ENCODE data around the gene SLC17A9. TPM values are rescaled to one million over a fixed set of nuclear protein-coding genes. Genes with fewer than 3 reads are reported as not detected.

Gene SLC17A9
- total and polyA plus RNA-seq, 10 of the 15 experiments (the other 5 are each of a cell fraction or from before 2014, with no cell fraction given): 0.72 to 74.1 (median 29.4) TPM

DNA sequence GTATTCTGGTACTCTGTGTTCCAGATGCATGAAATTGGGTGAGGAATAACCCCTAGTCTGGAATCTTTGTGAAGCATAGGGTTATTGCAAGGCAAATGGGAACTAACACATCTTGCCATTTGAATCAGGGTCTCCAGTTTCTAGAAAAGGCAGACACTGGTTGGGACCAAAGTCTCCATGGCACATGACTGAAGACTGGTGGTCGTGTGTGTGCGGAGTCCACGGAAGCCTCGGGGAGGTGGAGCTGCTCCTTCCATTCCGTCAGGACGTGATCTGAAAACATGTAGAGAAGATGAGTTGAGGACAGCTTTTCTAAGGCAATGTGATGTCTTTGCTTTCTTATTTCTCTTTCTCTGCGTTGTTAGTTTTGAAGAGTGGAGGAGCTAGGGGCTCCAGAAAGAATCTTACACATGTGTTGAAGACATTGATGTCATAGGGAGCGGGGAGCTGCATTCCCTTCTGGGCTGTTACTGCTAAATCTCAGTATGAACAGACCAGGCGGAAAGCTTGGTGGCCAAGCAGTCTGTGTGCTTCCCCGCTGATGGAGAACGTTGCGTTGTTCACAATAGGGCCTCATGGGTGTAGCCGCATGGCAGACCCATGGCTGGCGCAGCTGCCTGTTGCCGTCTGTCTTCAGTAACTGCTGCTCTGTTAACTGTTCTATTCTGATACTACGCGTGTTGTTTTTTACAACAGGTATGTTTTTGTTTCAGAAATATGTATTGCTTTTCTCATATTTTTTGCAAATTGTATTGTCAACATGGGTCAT is 4.8 kb upstream of the SLC17A9 start:
- Histone ChIP-seq H3K9ac (ENCODE audit: control insufficient read depth, insufficient read depth, low read length) (no peak overlapping the region), H3K27ac (ENCODE audit: control insufficient read depth, insufficient read depth) (no peak overlapping the region), H3K36me3 (ENCODE audit: control insufficient read depth in 2 of 2, insufficient read depth in 2 of 2, low read length in 1 of 2) (peaks cover 24 to 41% of the 10 kb centered on the region in 2 experiments), H4K20me1 (ENCODE audit: control insufficient read depth, insufficient read depth) (no peaks in the 10 kb centered on the region), H3K79me2 (ENCODE audit: control insufficient read depth, insufficient read depth, low read length) (peaks cover 9% of the 10 kb centered on the region), H3K9me3 (replicated peaks; ENCODE audit: control insufficient read depth, insufficient read depth, low read length) (peaks cover 3% of the 10 kb centered on the region; the same call in 2 of the 3 replicates), H3K4me1 (ENCODE audit: control insufficient read depth, insufficient read depth, low read length) (no peaks in the 10 kb centered on the region), H3K4me2 (ENCODE audit: control insufficient read depth, insufficient read depth) (no peak overlapping the region), H3K4me3 (no peak overlapping the region), H2AFZ (ENCODE audit: control insufficient read depth, low read depth, low read length) (no peak overlapping the region), H3K27me3 (replicated peaks in 1 of 2; ENCODE audit: control insufficient read depth in 2 of 2, insufficient read depth in 2 of 2, low read length in 1 of 2) (no peaks in the 10 kb centered on the region)
- in situ Hi-C loops (cut with MboI) (no loop called here), intact Hi-C loops (cut with micrococcal nuclease; ENCODE audit: unreplicated experiment) (no loop called here)
- no TSS peak for BruUV-seq (replicated peaks)
- ChIA-PET POLR2A (interaction anchor here (0.6 to 1.1 kb wide), 4 partner anchors 10 to 690 kb away, joined by 3 to 5 read pairs (median 4); partner anchors contain the start of gene GID8), RAD21 (ENCODE audit: unreplicated experiment) (interaction anchor here (0.7 kb wide), 1 partner anchor 65 kb away, joined by 3 read pairs; no protein-coding TSS in a partner anchor), SMC1A (ENCODE audit: uncharacterized antibody, unreplicated experiment) (interaction anchor here (0.8 to 1.3 kb wide), 2 partner anchors 13 to 23 kb away, joined by 3 to 5 read pairs; no protein-coding TSS in a partner anchor), CTCF (no interaction called here)
- ATAC-seq (no peak), FAIRE-seq (no peak), DNase-seq (ENCODE audit: low read depth, low spot score) (no peak)
- 95% methylated on average over 17 of the region's 17 CpGs for WGBS (ENCODE audit: insufficient coverage, insufficient replicate concordance, low lambda C conversion rate, missing lambda C conversion rate)
- TF ChIP-seq, protein P1, sequence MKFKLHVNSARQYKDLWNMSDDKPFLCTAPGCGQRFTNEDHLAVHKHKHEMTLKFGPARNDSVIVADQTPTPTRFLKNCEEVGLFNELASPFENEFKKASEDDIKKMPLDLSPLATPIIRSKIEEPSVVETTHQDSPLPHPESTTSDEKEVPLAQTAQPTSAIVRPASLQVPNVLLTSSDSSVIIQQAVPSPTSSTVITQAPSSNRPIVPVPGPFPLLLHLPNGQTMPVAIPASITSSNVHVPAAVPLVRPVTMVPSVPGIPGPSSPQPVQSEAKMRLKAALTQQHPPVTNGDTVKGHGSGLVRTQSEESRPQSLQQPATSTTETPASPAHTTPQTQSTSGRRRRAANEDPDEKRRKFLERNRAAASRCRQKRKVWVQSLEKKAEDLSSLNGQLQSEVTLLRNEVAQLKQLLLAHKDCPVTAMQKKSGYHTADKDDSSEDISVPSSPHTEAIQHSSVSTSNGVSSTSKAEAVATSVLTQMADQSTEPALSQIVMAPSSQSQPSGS (IDR thresholded peaks at IDR 0.05; ENCODE audit: low read length): no peak
- TF ChIP-seq SMAD5 (IDR thresholded peaks at IDR 0.05; ENCODE audit: low read depth) (no peak), EZH2 (IDR thresholded peaks at IDR 0.05; ENCODE audit: borderline replicate concordance, control insufficient read depth, low read depth, low read length) (no peak), SMC3 (IDR thresholded peaks at IDR 0.05; ENCODE audit: borderline replicate concordance, low read length) (no peak), PAX8 (IDR thresholded peaks at IDR 0.05) (no peak)
- TF ChIP-seq, protein P2, sequence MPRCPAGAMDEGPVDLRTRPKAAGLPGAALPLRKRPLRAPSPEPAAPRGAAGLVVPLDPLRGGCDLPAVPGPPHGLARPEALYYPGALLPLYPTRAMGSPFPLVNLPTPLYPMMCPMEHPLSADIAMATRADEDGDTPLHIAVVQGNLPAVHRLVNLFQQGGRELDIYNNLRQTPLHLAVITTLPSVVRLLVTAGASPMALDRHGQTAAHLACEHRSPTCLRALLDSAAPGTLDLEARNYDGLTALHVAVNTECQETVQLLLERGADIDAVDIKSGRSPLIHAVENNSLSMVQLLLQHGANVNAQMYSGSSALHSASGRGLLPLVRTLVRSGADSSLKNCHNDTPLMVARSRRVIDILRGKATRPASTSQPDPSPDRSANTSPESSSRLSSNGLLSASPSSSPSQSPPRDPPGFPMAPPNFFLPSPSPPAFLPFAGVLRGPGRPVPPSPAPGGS (IDR thresholded peaks at IDR 0.05; ENCODE audit: borderline replicate concordance, insufficient read depth, low read depth, low read length, poor library complexity, severe bottlenecking): no peak
